Gastroesophageal sphincter (tissue), 3 donors: Measurements from ENCODE around the gene PPP1R7.

Experiments used
- CTCF ChIP-seq, 4 experiments: fragments of 200-600 bp in 2 of 4; fragments of 450-650 bp in 2 of 4; sonication (generic) in 1 of 4; IDR thresholded peaks; one replicate each; pipeline ENCODE4 v1.5.1; 2017 to 2019; ENCODE audit warnings: antibody characterized with exemption in 4 of 4, mild to moderate bottlenecking in 2 of 4, moderate library complexity in 2 of 4
- EP300 ChIP-seq: sonication (generic); formaldehyde crosslinking; IDR thresholded peaks from one replicate; pipeline ENCODE4 v1.6.1; 2017; ENCODE audit warnings: antibody characterized with exemption, mild to moderate bottlenecking
- POLR2A ChIP-seq, 2 donors: fragments of 450-650 bp; IDR thresholded peaks; one replicate each; pipeline ENCODE4 v1.6.1; 2017; ENCODE audit warnings: antibody characterized with exemption in 2 of 2, mild to moderate bottlenecking in 2 of 2, moderate library complexity in 1 of 2
- POLR2AphosphoS5 ChIP-seq: sonication (generic); formaldehyde crosslinking; IDR thresholded peaks from one replicate; pipeline ENCODE4 v1.6.1; 2017; ENCODE audit warnings: antibody characterized with exemption

- TF ChIP-seq EP300, result no peak
- no peak for TF ChIP-seq POLR2A (IDR thresholded peaks at IDR 0.05)
- no peak for TF ChIP-seq CTCF (IDR thresholded peaks at IDR 0.05)
- TF ChIP-seq POLR2AphosphoS5, result no peak
Measured at GRCh38 chr2:241163601-241164118, 13.4 kb downstream of the PPP1R7 start.
